Esophagus squamous epithelium (tissue), 4 donors: Measurements from ENCODE around the gene TRIM37.

Experiments used
- CTCF ChIP-seq, 6 experiments: fragments of 450-650 bp in 4 of 6; fragments of 200-600 bp in 2 of 6; sonication (generic) in 2 of 6; IDR thresholded peaks; one replicate each; pipeline ENCODE4 v1.5.1; 2016 to 2019; ENCODE audit warnings: antibody characterized with exemption in 6 of 6, mild to moderate bottlenecking in 4 of 6, moderate library complexity in 4 of 6
- POLR2A ChIP-seq, 4 donors: fragments of 450-650 bp; IDR thresholded peaks; one replicate each; pipeline ENCODE4 v1.6.1; 2017; ENCODE audit warnings: antibody characterized with exemption in 4 of 4, mild to moderate bottlenecking in 4 of 4, moderate library complexity in 3 of 4

- no peak for TF ChIP-seq CTCF (IDR thresholded peaks at IDR 0.05)
- TF ChIP-seq POLR2A (IDR thresholded peaks at IDR 0.05), result no peak
These were observed 158.9 kb downstream of the TRIM37 start for GRCh38 chr17:58947824-58948223.
